Inflammatory macrophage (primary cell): ENCODE results near the gene MILR1.
"Not testable (repeated sequence)": the region's sequence is repeated elsewhere in the genome, so short reads cannot be mapped to it uniquely, and the experiment has no call there.

Experiments used
- DNase-seq, 2 donors: peaks; one replicate each; pipeline ENCODE4 v3.0.0-alpha.2; 2020 to 2022
- total RNA-seq, 18 experiments: gene quantifications; one replicate each; lab custom pipeline; 2026; ENCODE audit warnings: mixed read lengths in 6 of 18, inconsistent platforms in 2 of 18; lab: John Stamatoyannopoulos, UW

MILR1 gene
- total RNA-seq, result 25.8 to 58.1 (median 46.2) reads per million in 18 experiments

GRCh38 chr17:64448665-64449512 lies at the start of gene MILR1:
MILR1 (plus strand) TSS chr17:64449115; CDS start chr17:64449169, 54 bp downstream.
- peak; percentile 98 to 99 for DNase-seq

GRCh38 chr17:64399767-64400156 lies 49.2 kb upstream of the MILR1 start:
- no peak for DNase-seq

- DNase-seq, result peak; percentile 53 to 65
These were observed 48.3 kb upstream of the MILR1 start for GRCh38 chr17:64400642-64401041.

- DNase-seq, result no peak
These were observed 47.6 kb upstream of the MILR1 start for GRCh38 chr17:64401244-64401860.

- DNase-seq, result peak; percentile 31 to 40
These were observed 47.0 kb upstream of the MILR1 start for GRCh38 chr17:64401941-64402340.

GRCh38 chr17:64402469-64402868 lies 46.4 kb upstream of the MILR1 start:
- DNase-seq, result no peak

GRCh38 chr17:64403881-64404460 lies 44.9 kb upstream of the MILR1 start:
- peak in 1 of 2 donors; percentile 39 for DNase-seq

- peak; percentile 70 to 77 for DNase-seq
These were observed 42.4 kb upstream of the MILR1 start for GRCh38 chr17:64406321-64407200.

- DNase-seq, result no peak
These were observed 38.0 kb upstream of the MILR1 start for GRCh38 chr17:64410750-64411490.

GRCh38 chr17:64411999-64412771 lies 36.7 kb upstream of the MILR1 start:
- DNase-seq, result peak; percentile 91

GRCh38 chr17:64412944-64413381 lies 36.0 kb upstream of the MILR1 start:
- DNase-seq, result peak in 1 of 2 donors; percentile 52

- DNase-seq, result peak; percentile 39 to 51
These were observed 35.4 kb upstream of the MILR1 start for GRCh38 chr17:64413513-64413912.

GRCh38 chr17:64418506-64419339 lies 30.2 kb upstream of the MILR1 start:
- DNase-seq, result peak; percentile 66 to 78

- peak; percentile 75 to 79 for DNase-seq
These were observed 28.7 kb upstream of the MILR1 start for GRCh38 chr17:64420143-64420670.

- DNase-seq, result not testable (repeated sequence)
These were observed 26.8 kb upstream of the MILR1 start for GRCh38 chr17:64422121-64422520.

- DNase-seq, result no peak
These were observed 25.0 kb upstream of the MILR1 start for GRCh38 chr17:64423881-64424280.

GRCh38 chr17:64424324-64424849 lies 24.5 kb upstream of the MILR1 start:
- no peak for DNase-seq

- no peak for DNase-seq
These were observed 23.7 kb upstream of the MILR1 start for GRCh38 chr17:64425191-64425590.

GRCh38 chr17:64426596-64426995 lies 22.3 kb upstream of the MILR1 start:
- no peak for DNase-seq
